Neural progenitor cell (in vitro differentiated cells): Measurements from ENCODE around the gene POLR1C. TPM values are rescaled to one million over a fixed set of nuclear protein-coding genes. Genes with fewer than 3 reads are reported as not detected.

Experiments used
- DNase-seq: peaks from one replicate; pipeline ENCODE4 v3.0.0-alpha.2; 2016; ENCODE audit warnings: low spot score
- H2AFZ ChIP-seq: fragments of 200-600 bp; sonication (generic); replicated peaks from 2 replicates; pipeline ENCODE4 v1.6.1; 2016; ENCODE audit warnings: antibody characterized with exemption
- H3F3A ChIP-seq: fragments of 200-600 bp; sonication (generic); 2 replicates; pipeline ENCODE4 v1.6.1; 2016; ENCODE audit warnings: antibody characterized with exemption, low read depth
- H3K27ac ChIP-seq: fragments of 200-600 bp; sonication (generic); 2 replicates; pipeline ENCODE4 v1.5.1; 2016; ENCODE audit warnings: mild to moderate bottlenecking
- H3K27me3 ChIP-seq: fragments of 200-600 bp; sonication (generic); 2 replicates; pipeline ENCODE4 v1.6.1; 2016; ENCODE audit warnings: mild to moderate bottlenecking, moderate library complexity
- H3K36me3 ChIP-seq: fragments of 200-600 bp; sonication (generic); 2 replicates; pipeline ENCODE4 v1.5.1; 2016
- H3K4me1 ChIP-seq: fragments of 200-600 bp; sonication (generic); 2 replicates; pipeline ENCODE4 v1.6.1; 2016; ENCODE audit warnings: mixed run types
- H3K4me2 ChIP-seq: fragments of 200-600 bp; sonication (generic); 2 replicates; pipeline ENCODE4 v1.6.1; 2016
- H3K4me3 ChIP-seq: fragments of 200-600 bp; sonication (generic); 2 replicates; pipeline ENCODE4 v1.5.1; 2016
- H3K79me2 ChIP-seq: fragments of 200-600 bp; sonication (generic); 2 replicates; pipeline ENCODE4 v1.6.1; 2016; ENCODE audit warnings: low read depth
- H3K9ac ChIP-seq: fragments of 200-600 bp; sonication (generic); 2 replicates; pipeline ENCODE4 v1.6.1; 2016
- H3K9me3 ChIP-seq: fragments of 200-600 bp; sonication (generic); 2 replicates; pipeline ENCODE4 v1.5.1; 2016; ENCODE audit warnings: low read depth
- H4K20me1 ChIP-seq: fragments of 200-600 bp; sonication (generic); 2 replicates; pipeline ENCODE4 v1.6.1; 2016; ENCODE audit warnings: low read depth
- H3K27ac Mint-ChIP-seq: 3 replicates; pipeline ENCODE4 v1.8.0; 2021; ENCODE audit warnings: mixed read lengths
- H3K27me3 Mint-ChIP-seq: 2 replicates; pipeline ENCODE4 v1.8.0; 2022; ENCODE audit warnings: low read depth, mild to moderate bottlenecking, inconsistent platforms, moderate library complexity, mixed read lengths; ENCODE audit not compliant: insufficient read depth
- H3K36me3 Mint-ChIP-seq: 3 replicates; pipeline ENCODE4 v1.8.0; 2021; ENCODE audit warnings: mixed read lengths
- H3K4me1 Mint-ChIP-seq: 3 replicates; pipeline ENCODE4 v1.8.0; 2021; ENCODE audit warnings: mixed read lengths
- H3K4me3 Mint-ChIP-seq: 3 replicates; pipeline ENCODE4 v1.8.0; 2021; ENCODE audit warnings: mild to moderate bottlenecking, moderate library complexity, mixed read lengths
- H3K9me3 Mint-ChIP-seq: 3 replicates; pipeline ENCODE4 v1.8.0; 2020; ENCODE audit warnings: mixed read lengths
- EZH2 ChIP-seq: fragments of 200-600 bp; sonication (generic); IDR thresholded peaks from 2 replicates; pipeline ENCODE4 v1.6.1; 2017; ENCODE audit warnings: antibody characterized with exemption, mild to moderate bottlenecking, moderate library complexity
- EZH2phosphoT487 ChIP-seq: fragments of 200-600 bp; sonication (generic); IDR thresholded peaks from 2 replicates; pipeline ENCODE4 v1.6.1; 2017; ENCODE audit warnings: antibody characterized with exemption
- total RNA-seq: library from RNA; depleted of rRNA; stranded (reverse); fragments of >200 nt; gene quantifications from 2 replicates; pipeline ENCODE4 v1.2.3, GENCODE V29; 2015; ENCODE audit warnings: low replicate concordance
- TF ChIP-seq, protein P1 (sequence below): fragments of 200-600 bp; sonication (generic); IDR thresholded peaks from 2 replicates; pipeline ENCODE4 v1.5.1; 2017; ENCODE audit warnings: antibody characterized with exemption, mild to moderate bottlenecking

POLR1C gene
- total RNA-seq, 1 donor from 2014 or later = 24.4 TPM

DNA sequence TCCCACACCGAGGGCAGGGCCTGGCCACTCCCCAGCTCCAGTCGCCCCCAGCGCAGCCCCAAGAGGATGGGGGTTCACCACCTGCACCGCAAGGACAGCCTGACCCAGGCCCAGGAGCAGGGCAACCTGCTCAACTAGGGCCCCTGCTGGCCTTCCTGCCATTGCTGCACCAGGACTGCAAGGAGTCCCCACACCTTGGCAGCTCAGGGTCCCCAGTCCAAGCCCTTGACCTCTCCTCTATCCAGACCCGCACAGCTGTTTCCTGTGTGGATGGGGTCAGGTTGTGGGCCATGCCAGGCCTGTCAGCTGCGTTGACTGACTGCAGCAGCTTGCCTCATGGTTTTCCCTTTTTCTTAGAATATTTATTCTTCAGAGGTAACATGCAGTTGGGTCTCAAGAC, 11.2 kb upstream of the POLR1C start:
- Histone ChIP-seq H2AFZ (no peak overlapping the region), H3K4me3 (no peak overlapping the region), H3K9me3 (no peaks in the 10 kb centered on the region), H3K4me2 (no peak overlapping the region), H3F3A (peaks cover 17% of the 10 kb centered on the region), H3K4me1 (no peaks in the 10 kb centered on the region), H3K79me2 (no peaks in the 10 kb centered on the region), H3K36me3 (no peaks in the 10 kb centered on the region), H3K27ac (no peak overlapping the region), H3K9ac (no peak overlapping the region), H4K20me1 (peaks cover 19% of the 10 kb centered on the region), H3K27me3 (peaks cover 36% of the 10 kb centered on the region)
- Mint-ChIP-seq H3K36me3 (peaks cover 28% of the 10 kb centered on the region), H3K9me3 (no peaks in the 10 kb centered on the region), H3K27me3 (peaks cover 8% of the 10 kb centered on the region), H3K4me3 (no peak overlapping the region), H3K27ac (no peak overlapping the region), H3K4me1 (peaks cover 14% of the 10 kb centered on the region)
- peak; percentile 36 for DNase-seq
- TF ChIP-seq EZH2 (no peak), EZH2phosphoT487 (no peak)
- TF ChIP-seq, protein P1, sequence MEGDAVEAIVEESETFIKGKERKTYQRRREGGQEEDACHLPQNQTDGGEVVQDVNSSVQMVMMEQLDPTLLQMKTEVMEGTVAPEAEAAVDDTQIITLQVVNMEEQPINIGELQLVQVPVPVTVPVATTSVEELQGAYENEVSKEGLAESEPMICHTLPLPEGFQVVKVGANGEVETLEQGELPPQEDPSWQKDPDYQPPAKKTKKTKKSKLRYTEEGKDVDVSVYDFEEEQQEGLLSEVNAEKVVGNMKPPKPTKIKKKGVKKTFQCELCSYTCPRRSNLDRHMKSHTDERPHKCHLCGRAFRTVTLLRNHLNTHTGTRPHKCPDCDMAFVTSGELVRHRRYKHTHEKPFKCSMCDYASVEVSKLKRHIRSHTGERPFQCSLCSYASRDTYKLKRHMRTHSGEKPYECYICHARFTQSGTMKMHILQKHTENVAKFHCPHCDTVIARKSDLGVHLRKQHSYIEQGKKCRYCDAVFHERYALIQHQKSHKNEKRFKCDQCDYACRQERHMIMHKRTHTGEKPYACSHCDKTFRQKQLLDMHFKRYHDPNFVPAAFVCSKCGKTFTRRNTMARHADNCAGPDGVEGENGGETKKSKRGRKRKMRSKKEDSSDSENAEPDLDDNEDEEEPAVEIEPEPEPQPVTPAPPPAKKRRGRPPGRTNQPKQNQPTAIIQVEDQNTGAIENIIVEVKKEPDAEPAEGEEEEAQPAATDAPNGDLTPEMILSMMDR = no peak

DNA sequence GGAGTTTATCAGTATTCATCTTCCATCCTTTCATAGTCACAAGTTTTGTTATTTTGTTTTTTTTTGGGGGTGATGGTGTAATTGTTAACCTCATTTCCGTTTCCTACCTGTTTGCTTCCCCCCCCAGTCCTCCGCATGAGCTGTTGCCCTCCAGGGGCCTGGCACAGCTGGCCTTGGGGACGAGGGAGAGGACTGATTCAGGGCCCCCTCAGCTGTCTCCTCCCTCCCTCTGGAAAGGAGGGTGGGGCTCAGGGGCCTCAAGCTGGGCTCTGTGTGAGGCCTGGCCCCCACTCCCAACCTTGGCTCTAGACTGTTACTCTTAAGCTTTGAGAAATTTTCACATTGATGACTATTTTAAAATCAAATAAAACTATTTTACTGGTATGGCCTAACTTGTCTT, 10.7 kb upstream of the POLR1C start:
- H3K27ac ChIP-seq = no peak overlapping the region
- no peak for DNase-seq
- H3K9me3 ChIP-seq = no peaks in the 10 kb centered on the region
- no peaks in the 10 kb centered on the region for H3K36me3 ChIP-seq
- H3K79me2 ChIP-seq = no peaks in the 10 kb centered on the region
- no peak for TF ChIP-seq EZH2
- TF ChIP-seq, protein P1 = no peak
- no peak for TF ChIP-seq EZH2phosphoT487
- H3K4me1 ChIP-seq = no peaks in the 10 kb centered on the region
- H3K4me3 Mint-ChIP-seq = no peak overlapping the region
- peaks cover 22% of the 10 kb centered on the region for H4K20me1 ChIP-seq
- H3K4me3 ChIP-seq = no peak overlapping the region
- peaks cover 21% of the 10 kb centered on the region for H3F3A ChIP-seq
- H3K9me3 Mint-ChIP-seq = no peaks in the 10 kb centered on the region
- H3K27me3 Mint-ChIP-seq = peaks cover 8% of the 10 kb centered on the region
- H3K27me3 ChIP-seq = peaks cover 36% of the 10 kb centered on the region
- H3K36me3 Mint-ChIP-seq = peaks cover 27% of the 10 kb centered on the region
- H3K27ac Mint-ChIP-seq = no peak overlapping the region
- no peak overlapping the region for H3K9ac ChIP-seq
- H3K4me2 ChIP-seq = no peak overlapping the region
- H3K4me1 Mint-ChIP-seq = peaks cover 14% of the 10 kb centered on the region
- no peak overlapping the region for H2AFZ ChIP-seq

DNA sequence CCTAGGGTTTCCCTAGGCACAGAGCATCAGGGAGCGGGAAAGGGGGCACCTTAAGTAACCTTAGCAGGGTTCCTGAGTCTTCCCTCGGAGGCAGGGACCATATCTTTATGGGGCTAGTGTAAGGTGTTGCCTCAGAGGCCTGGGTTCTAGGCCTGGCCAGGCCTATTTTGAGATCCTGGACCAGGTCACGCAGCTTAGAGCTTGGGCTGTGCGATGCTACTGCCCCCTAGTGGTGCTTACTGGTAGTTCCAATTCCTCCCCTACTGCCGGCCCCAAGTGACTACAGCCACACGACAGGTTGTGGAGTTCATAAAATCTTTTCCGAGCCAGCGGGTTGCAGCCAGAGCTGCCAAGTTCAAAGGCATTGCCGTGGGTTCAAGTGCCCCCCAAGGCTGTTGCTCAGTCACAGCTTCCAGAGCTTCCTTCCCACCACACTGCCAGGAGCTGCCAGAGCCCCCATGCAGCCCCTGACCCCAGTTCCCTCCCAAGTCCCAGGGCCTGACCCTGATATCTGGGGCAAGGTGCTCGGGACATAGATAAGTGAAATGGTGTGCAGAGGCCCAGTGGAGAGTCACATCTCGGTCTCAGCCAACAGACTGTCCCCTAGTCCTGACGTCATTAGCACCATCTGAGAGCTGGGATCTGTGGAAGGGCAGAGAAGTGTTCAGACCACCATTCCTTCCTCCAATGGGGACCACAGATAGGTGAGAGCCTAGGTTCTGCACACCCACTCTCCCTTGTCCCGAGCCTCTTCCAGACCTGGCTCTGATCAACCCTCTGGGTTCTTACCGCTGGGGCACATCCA, 10.0 kb upstream of the POLR1C start:
- no peak overlapping the region for H3K4me2 ChIP-seq
- Mint-ChIP-seq H3K27me3 (peaks cover 8% of the 10 kb centered on the region), H3K4me3 (no peak overlapping the region), H3K9me3 (no peaks in the 10 kb centered on the region), H3K27ac (no peak overlapping the region), H3K36me3 (peaks cover 24% of the 10 kb centered on the region), H3K4me1 (peaks cover 14% of the 10 kb centered on the region)
- no peaks in the 10 kb centered on the region for H3K9me3 ChIP-seq
- peaks cover 29% of the 10 kb centered on the region for H4K20me1 ChIP-seq
- no peaks in the 10 kb centered on the region for H3K79me2 ChIP-seq
- no peak overlapping the region for H3K9ac ChIP-seq
- peaks cover 36% of the 10 kb centered on the region for H3K27me3 ChIP-seq
- TF ChIP-seq EZH2 = no peak
- TF ChIP-seq, protein P1 = peak; percentile 92
- DNase-seq = peak; percentile 82
- H3K36me3 ChIP-seq = no peaks in the 10 kb centered on the region
- H3K27ac ChIP-seq = no peak overlapping the region
- H3K4me1 ChIP-seq = no peaks in the 10 kb centered on the region
- H3K4me3 ChIP-seq = no peak overlapping the region
- no peak overlapping the region for H2AFZ ChIP-seq
- peaks cover 28% of the 10 kb centered on the region for H3F3A ChIP-seq
